GM15510 (cell line): ENCODE measurements around the gene MRPL52.

Source experiments
- POLR2A ChIP-seq: IDR thresholded peaks from 3 replicates; pipeline ENCODE4 v1.6.1; 2011; ENCODE audit warnings: borderline replicate concordance; ENCODE audit not compliant: insufficient read length; ENCODE audit errors: extremely low read depth

The MRPL52 gene

DNA sequence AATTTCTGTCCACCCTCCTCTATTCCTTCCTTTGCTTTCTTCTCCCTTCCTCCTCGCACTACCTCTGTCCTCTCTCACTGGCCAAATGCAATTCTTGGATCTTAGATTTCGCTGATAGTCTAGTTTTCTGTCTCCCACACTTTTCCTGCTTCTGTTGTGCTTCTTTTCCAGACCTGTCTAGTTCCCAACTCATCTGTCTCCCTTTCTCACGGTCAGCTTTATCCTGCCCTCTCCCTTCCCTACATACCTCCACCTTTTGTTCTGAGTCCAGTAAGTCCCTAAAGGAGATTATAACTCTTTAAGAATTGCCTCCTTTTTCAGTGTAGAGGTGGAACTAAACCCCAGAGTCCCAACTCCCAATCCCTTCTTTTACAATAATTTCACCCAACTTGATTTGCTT is 5.8 kb downstream of the MRPL52 start:
- no peak for TF ChIP-seq POLR2A

- no peak for TF ChIP-seq POLR2A
These were observed 6.8 kb downstream of the MRPL52 start, which contains the start of gene MMP14 for GRCh38 chr14:22836301-22837113. Gene MMP14, plus strand, starts transcription at chr14:22836585. Its CDS starts 233 bp downstream, at chr14:22836818.

DNA sequence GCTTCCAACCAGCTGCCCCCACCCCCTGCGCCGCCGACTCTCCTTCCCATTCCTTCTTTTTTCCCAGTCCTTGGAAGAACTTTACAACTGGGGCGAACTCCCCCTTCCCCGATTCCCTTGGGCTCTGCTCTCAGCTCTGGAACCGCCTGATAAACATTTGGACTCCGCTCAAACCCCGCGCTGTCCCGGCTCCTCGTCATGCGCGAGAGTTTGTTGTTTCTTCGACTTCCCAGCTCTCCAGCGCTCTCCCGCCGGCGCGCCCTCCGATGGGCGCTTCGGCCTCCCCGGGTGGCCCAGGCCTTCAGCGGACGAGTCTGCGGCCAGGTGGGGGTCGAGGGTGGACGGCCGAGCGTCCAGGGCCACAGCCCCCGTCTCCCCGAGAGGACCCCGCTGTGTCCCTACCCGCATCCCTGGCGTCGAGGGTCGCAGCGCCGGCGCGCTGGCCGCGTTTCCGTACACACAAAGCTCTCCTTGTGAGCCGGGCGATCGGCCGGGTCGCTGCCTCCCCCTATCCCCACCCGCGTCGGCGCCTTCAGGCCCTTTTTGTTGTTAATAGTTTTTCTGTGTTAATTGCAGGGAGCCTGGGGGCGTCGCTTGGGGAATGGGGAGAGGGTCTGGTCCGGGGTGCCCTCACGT is 7.5 kb downstream of the MRPL52 start:
- no peak for TF ChIP-seq POLR2A

GRCh38 chr14:22837750-22838538 is 8.3 kb downstream of the MRPL52 start:
- no peak for TF ChIP-seq POLR2A

GRCh38 chr14:22838631-22839041 is 8.9 kb downstream of the MRPL52 start:
- TF ChIP-seq POLR2A = no peak

DNA sequence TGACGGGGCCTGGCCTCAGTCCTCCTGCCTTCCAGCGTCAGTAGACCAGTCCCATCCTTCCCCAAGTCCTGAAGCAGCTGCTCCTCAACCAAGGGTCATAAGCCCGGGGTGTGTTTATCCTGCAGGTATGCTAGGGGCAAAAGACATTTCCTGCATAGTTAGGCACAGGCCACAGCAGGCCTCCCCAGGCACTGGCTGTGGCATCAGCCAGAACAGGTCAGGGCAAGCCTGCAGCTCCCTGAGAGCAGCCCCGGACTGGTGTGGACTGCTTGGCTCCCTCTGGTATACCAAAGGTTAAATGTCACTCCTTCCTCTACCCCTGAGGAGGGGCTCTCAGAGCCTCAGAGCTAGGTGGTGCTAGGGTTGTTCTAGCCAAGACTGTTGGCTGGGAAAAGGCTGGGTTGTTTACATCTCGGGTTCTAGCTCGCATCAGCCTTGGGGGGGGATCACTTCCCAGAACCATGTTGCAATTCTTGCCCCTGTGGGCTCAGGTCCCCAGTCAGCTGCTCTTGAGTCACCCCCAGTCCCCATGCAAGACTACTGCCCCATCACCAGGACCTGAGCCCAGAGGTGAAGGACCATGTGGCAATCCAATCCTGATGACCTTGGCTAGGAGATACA is 9.6 kb downstream of the MRPL52 start:
- no peak for TF ChIP-seq POLR2A

GRCh38 chr14:22841311-22841710 is 11.6 kb downstream of the MRPL52 start:
- TF ChIP-seq POLR2A = no peak

DNA sequence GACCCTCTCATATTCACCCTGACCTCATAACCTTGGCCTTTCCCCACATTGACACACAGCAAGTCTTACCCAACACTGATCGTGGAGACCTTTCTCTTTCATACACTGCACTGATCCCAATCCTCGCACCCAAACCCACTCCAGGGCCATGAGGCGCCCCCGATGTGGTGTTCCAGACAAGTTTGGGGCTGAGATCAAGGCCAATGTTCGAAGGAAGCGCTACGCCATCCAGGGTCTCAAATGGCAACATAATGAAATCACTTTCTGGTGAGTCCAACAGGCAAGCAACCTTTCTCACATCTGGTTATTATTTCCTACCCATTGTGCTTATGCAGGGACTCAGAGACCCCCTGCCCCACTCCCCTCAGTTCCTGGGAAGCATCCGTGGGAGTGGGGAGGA is 12.1 kb downstream of the MRPL52 start:
- TF ChIP-seq POLR2A = no peak

DNA sequence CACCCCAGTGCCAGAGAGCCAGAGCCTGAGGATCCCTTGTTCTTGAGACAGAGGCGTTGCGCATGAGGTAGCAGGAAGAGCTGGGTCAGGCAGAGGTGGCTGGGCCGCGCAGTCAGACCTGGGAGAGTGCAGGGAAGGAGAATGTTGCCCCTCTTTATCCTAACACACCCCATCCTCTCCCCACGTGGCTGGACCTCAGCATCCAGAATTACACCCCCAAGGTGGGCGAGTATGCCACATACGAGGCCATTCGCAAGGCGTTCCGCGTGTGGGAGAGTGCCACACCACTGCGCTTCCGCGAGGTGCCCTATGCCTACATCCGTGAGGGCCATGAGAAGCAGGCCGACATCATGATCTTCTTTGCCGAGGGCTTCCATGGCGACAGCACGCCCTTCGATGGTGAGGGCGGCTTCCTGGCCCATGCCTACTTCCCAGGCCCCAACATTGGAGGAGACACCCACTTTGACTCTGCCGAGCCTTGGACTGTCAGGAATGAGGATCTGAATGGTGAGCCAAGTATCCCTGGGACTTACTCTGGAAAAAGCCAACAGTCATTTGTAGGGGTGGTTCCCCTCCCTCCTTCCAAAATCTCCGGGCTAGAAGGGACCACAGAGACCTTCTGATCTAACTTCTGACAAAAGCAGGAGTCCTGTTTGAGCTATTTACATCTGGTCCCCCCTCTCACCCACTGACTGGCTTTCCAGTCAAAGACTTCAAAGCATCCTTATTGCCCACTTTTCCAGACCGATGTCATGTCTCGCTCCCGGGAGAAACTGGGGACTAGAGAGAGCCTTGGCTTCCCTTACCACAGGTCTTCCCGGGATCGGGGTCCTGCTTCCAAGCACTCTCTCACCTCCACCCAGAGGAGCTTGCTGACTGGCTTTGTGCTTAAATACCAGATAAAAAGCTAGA is 12.8 kb downstream of the MRPL52 start:
- TF ChIP-seq POLR2A = no peak

DNA sequence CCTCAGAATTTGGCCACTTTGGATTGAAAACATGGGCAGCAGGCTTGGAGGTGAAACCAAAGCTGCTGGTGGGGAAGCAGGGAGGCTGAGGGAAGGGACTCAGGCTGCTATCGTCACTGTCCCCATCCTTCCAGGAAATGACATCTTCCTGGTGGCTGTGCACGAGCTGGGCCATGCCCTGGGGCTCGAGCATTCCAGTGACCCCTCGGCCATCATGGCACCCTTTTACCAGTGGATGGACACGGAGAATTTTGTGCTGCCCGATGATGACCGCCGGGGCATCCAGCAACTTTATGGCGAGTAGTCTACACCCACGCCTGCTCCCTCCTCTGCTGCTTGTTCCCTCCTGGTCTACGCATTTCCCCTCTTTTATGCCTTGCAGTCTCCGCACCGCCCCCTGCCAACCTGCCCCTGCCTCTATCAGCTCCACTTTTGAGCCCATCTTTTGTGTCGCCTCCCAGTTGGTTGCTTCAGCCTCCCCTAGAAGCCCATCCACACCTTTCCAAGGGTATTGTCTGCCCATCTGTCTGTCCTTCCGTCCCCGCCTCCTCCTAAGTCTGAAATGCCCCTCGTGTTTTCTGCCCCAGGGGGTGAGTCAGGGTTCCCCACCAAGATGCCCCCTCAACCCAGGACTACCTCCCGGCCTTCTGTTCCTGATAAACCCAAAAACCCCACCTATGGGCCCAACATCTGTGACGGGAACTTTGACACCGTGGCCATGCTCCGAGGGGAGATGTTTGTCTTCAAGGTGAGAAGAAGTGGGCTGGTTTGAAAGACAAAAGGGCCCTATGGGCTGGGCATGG is 13.6 kb downstream of the MRPL52 start:
- TF ChIP-seq POLR2A = no peak

DNA sequence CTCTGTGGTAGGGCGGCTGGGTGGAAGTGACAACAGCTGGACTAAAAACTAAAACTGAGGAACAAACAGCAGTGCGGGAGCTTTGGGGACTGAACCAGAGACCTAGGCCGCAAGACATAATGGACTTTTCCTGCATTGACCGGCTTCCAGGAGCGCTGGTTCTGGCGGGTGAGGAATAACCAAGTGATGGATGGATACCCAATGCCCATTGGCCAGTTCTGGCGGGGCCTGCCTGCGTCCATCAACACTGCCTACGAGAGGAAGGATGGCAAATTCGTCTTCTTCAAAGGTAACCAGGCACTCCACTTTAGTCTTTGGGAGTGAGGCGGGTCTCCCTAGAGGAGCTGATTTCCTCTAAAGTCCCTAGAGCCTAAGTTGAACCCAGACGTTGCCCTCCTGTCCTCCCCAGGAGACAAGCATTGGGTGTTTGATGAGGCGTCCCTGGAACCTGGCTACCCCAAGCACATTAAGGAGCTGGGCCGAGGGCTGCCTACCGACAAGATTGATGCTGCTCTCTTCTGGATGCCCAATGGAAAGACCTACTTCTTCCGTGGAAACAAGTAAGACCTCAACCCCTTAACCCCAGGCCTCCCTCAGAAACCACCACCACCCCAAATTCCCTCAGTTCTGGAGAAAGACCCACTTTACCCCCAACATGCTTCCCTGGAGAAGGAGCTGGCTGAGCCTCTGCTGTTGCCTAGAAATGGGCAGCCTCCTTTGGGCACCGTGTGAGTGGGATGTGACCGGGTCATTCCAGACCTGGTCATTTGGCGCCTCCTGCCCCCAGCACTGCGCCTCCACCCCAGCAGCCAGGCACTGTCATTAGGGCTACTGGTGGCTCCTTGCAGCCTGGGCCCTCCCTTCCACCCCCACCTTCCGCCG is 14.8 kb downstream of the MRPL52 start:
- no peak for TF ChIP-seq POLR2A

GRCh38 chr14:22845103-22845394 is 15.4 kb downstream of the MRPL52 start:
- TF ChIP-seq POLR2A = no peak

DNA sequence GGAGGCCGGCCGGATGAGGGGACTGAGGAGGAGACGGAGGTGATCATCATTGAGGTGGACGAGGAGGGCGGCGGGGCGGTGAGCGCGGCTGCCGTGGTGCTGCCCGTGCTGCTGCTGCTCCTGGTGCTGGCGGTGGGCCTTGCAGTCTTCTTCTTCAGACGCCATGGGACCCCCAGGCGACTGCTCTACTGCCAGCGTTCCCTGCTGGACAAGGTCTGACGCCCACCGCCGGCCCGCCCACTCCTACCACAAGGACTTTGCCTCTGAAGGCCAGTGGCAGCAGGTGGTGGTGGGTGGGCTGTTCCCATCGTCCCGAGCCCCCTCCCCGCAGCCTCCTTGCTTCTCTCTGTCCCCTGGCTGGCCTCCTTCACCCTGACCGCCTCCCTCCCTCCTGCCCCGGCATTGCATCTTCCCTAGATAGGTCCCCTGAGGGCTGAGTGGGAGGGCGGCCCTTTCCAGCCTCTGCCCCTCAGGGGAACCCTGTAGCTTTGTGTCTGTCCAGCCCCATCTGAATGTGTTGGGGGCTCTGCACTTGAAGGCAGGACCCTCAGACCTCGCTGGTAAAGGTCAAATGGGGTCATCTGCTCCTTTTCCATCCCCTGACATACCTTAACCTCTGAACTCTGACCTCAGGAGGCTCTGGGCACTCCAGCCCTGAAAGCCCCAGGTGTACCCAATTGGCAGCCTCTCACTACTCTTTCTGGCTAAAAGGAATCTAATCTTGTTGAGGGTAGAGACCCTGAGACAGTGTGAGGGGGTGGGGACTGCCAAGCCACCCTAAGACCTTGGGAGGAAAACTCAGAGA is 16.3 kb downstream of the MRPL52 start:
- TF ChIP-seq POLR2A = no peak
